WTC11 (cell line): Measurements from ENCODE around the gene ADGRL3. TPM values are rescaled to one million over a fixed set of nuclear protein-coding genes. Genes with fewer than 3 reads are reported as not detected.

Experiments used
- ATAC-seq: fragments of 200-7000 bp; cut with Tn5 transposase; 2 replicates; pipeline ENCODE4 v1.10.0; 2021; ENCODE audit warnings: mild to moderate bottlenecking, moderate library complexity
- CTCF ChIA-PET: fragments of 300-600 bp; sonication (Branson Sonifier 250); formaldehyde crosslinking; loops from one replicate; lab custom pipeline; 2021; ENCODE audit warnings: antibody characterized with exemption; lab: Charles Lee
- POLR2A ChIA-PET: fragments of 350-600 bp; sonication (Branson Sonifier 250); formaldehyde crosslinking; loops from one replicate; lab custom pipeline; 2021; ENCODE audit warnings: antibody characterized with exemption; lab: Charles Lee
- DNase-seq: peaks from one replicate; pipeline ENCODE4 v3.0.0; 2021; ENCODE audit warnings: low spot score
- H3K27ac Mint-ChIP-seq: 2 replicates; pipeline ENCODE4 v1.8.0; 2021; ENCODE audit warnings: mixed read lengths
- H3K27me3 Mint-ChIP-seq: 2 replicates; pipeline ENCODE4 v1.8.0; 2021; ENCODE audit warnings: low read depth, mild to moderate bottlenecking, moderate library complexity, mixed read lengths
- H3K36me3 Mint-ChIP-seq: 2 replicates; pipeline ENCODE4 v1.8.0; 2021; ENCODE audit warnings: mixed read lengths
- H3K4me1 Mint-ChIP-seq: 2 replicates; pipeline ENCODE4 v1.8.0; 2022; ENCODE audit warnings: mixed read lengths
- H3K4me3 Mint-ChIP-seq: 2 replicates; pipeline ENCODE4 v1.8.0; 2021; ENCODE audit warnings: mild to moderate bottlenecking, moderate library complexity, mixed read lengths
- H3K9me3 Mint-ChIP-seq: 2 replicates; pipeline ENCODE4 v1.8.0; 2021; ENCODE audit warnings: mixed read lengths
- CREB1 ChIP-seq: sonication (generic); formaldehyde crosslinking; IDR thresholded peaks from 2 replicates; pipeline ENCODE4 v1.8.0; 2023; ENCODE audit warnings: mild to moderate bottlenecking, missing genetic modification reagents
- HMGA2 ChIP-seq: fragments of 250-450 bp; sonication (Bioruptor Pico); IDR thresholded peaks from 2 replicates; pipeline ENCODE4 v1.4.0; 2021; ENCODE audit warnings: mild to moderate bottlenecking, moderate library complexity
- MXD4 ChIP-seq: fragments of 250-450 bp; sonication (Bioruptor Pico); IDR thresholded peaks from 2 replicates; pipeline ENCODE4 v1.8.0; 2021; ENCODE audit warnings: mild to moderate bottlenecking, moderate library complexity, borderline replicate concordance
- NR1H2 ChIP-seq: sonication (generic); formaldehyde crosslinking; IDR thresholded peaks from 2 replicates; pipeline ENCODE4 v1.9.0; 2021; ENCODE audit warnings: mild to moderate bottlenecking, moderate library complexity, missing genetic modification reagents
- NR2C2 ChIP-seq: sonication (generic); formaldehyde crosslinking; IDR thresholded peaks from 2 replicates; pipeline ENCODE4 v1.8.0; 2022; ENCODE audit warnings: mild to moderate bottlenecking, missing genetic modification reagents
- OVOL2 ChIP-seq: fragments of 250-450 bp; sonication (Bioruptor Pico); IDR thresholded peaks from 2 replicates; pipeline ENCODE4 v1.9.0; 2021; ENCODE audit warnings: mild to moderate bottlenecking, borderline replicate concordance
- SOX15 ChIP-seq: fragments of 250-450 bp; sonication (Bioruptor Pico); IDR thresholded peaks from 2 replicates; pipeline ENCODE4 v1.9.0; 2021; ENCODE audit warnings: mild to moderate bottlenecking
- TP53 ChIP-seq: sonication (generic); formaldehyde crosslinking; IDR thresholded peaks from 2 replicates; pipeline ENCODE4 v1.8.1; 2023; ENCODE audit warnings: mild to moderate bottlenecking, missing genetic modification reagents
- ZNF121 ChIP-seq: sonication (generic); formaldehyde crosslinking; IDR thresholded peaks from 2 replicates; pipeline ENCODE4 v1.8.0; 2023; ENCODE audit warnings: missing genetic modification reagents
- ZNF219 ChIP-seq: sonication (generic); formaldehyde crosslinking; IDR thresholded peaks from 2 replicates; pipeline ENCODE4 v1.8.0; 2023; ENCODE audit warnings: missing genetic modification reagents, mild to moderate bottlenecking, borderline replicate concordance
- ZNF263 ChIP-seq: sonication (generic); formaldehyde crosslinking; IDR thresholded peaks from 2 replicates; pipeline ENCODE4 v1.8.1; 2022; ENCODE audit warnings: low read depth, mild to moderate bottlenecking, moderate library complexity, missing genetic modification reagents
- ZNF416 ChIP-seq: fragments of 250-450 bp; sonication (Bioruptor Pico); IDR thresholded peaks from 2 replicates; pipeline ENCODE4 v1.9.0; 2021; ENCODE audit warnings: mild to moderate bottlenecking, inconsistent platforms
- ZNF423 ChIP-seq: fragments of 250-450 bp; sonication (Bioruptor Pico); IDR thresholded peaks from 2 replicates; pipeline ENCODE4 v2.1.2; 2022; ENCODE audit warnings: mild to moderate bottlenecking, moderate library complexity
- ZNF671 ChIP-seq: fragments of 250-450 bp; sonication (Bioruptor Pico); IDR thresholded peaks from 2 replicates; pipeline ENCODE4 v1.8.0; 2021; ENCODE audit warnings: mild to moderate bottlenecking
- total RNA-seq: library from RNA; stranded (reverse); gene quantifications from 3 replicates; pipeline ENCODE4 v1.2.3, GENCODE V29; 2021
- TF ChIP-seq, protein P1 (sequence below): sonication (generic); formaldehyde crosslinking; IDR thresholded peaks from 2 replicates; pipeline ENCODE4 v1.8.1; 2022; ENCODE audit warnings: mild to moderate bottlenecking, moderate library complexity, missing genetic modification reagents
- TF ChIP-seq, protein P2 (sequence below): sonication (generic); formaldehyde crosslinking; IDR thresholded peaks from 2 replicates; pipeline ENCODE4 v1.8.0; 2023; ENCODE audit warnings: missing genetic modification reagents, mild to moderate bottlenecking, borderline replicate concordance
- TF ChIP-seq, protein P3 (sequence below): sonication (generic); formaldehyde crosslinking; IDR thresholded peaks from 2 replicates; pipeline ENCODE4 v1.8.1; 2022; ENCODE audit warnings: low read depth, missing genetic modification reagents, borderline replicate concordance
- TF ChIP-seq, protein P4 (sequence below): fragments of 200-600 bp; IDR thresholded peaks from 2 replicates; pipeline ENCODE4 v1.8.0; 2022; ENCODE audit warnings: antibody characterized with exemption

Gene ADGRL3
- total RNA-seq, 1 experiment from 2014 or later = 8.7 TPM

DNA sequence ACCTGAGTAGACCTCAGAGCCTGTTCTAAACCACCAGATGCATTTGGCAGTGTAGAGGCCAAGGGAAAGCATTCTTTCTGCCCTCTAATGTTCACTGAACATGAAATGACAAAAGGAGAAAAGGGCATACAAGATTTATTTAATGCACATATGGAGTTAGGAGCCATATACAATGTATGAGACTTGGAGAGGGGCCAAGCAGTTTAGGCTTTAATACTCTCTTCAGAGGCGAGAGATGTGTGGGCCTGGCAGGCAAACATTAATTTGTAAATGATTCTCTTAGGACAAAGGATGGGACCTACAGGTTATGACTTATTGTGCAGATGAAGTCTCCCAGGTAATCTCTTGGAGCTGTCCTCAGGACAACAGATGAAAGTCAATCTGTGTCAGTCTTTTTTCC, 631.9 kb downstream of the ADGRL3 start:
- peaks cover 8% of the 10 kb centered on the region; the same call in 1 of the 2 replicates for H3K9me3 Mint-ChIP-seq
- no peaks in the 10 kb centered on the region for H3K27me3 Mint-ChIP-seq
- H3K4me1 Mint-ChIP-seq = peaks cover 77% of the 10 kb centered on the region
- no peak overlapping the region; the same call in 1 of the 2 replicates for H3K27ac Mint-ChIP-seq
- ChIA-PET CTCF (no interaction called here), POLR2A (interaction anchor here (0.7 kb wide), 1 partner anchor 525 kb away, joined by 4 read pairs; no protein-coding TSS in a partner anchor)
- H3K36me3 Mint-ChIP-seq = no peaks in the 10 kb centered on the region
- ATAC-seq = no peak
- DNase-seq = no peak
- no peak overlapping the region for H3K4me3 Mint-ChIP-seq
- TF ChIP-seq, protein P1, sequence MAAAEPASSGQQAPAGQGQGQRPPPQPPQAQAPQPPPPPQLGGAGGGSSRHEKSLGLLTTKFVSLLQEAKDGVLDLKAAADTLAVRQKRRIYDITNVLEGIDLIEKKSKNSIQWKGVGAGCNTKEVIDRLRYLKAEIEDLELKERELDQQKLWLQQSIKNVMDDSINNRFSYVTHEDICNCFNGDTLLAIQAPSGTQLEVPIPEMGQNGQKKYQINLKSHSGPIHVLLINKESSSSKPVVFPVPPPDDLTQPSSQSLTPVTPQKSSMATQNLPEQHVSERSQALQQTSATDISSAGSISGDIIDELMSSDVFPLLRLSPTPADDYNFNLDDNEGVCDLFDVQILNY (CRISPR knock-in tag) = no peak
- TF ChIP-seq CREB1 (no peak), OVOL2 (CRISPR knock-in tag) (no peak), SOX15 (no peak), NR1H2 (no peak), MXD4 (CRISPR knock-in tag) (no peak), ZNF263 (CRISPR knock-in tag) (no peak)

DNA sequence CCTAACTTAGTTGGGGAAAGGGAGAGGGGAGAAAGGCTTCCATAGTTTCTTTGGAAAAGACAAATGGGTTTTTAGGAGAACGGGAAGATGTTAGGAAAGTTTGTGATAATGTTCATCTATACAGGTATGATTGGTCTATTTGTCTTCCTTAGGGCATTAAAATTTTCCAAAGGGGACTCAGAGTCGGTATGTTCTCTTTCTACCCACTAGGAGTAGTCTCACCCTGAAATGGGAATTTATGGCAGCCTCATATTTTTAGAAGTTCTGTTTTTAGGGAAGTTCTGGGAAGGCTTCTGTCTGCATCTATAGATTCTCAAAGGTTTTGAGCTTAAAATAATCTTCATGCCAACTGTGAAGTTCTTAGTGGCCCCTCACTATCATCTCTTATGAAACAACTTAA, 637.3 kb downstream of the ADGRL3 start:
- Mint-ChIP-seq H3K4me1 (peaks cover 79% of the 10 kb centered on the region), H3K36me3 (no peaks in the 10 kb centered on the region)
- CTCF ChIA-PET = no interaction called here

DNA sequence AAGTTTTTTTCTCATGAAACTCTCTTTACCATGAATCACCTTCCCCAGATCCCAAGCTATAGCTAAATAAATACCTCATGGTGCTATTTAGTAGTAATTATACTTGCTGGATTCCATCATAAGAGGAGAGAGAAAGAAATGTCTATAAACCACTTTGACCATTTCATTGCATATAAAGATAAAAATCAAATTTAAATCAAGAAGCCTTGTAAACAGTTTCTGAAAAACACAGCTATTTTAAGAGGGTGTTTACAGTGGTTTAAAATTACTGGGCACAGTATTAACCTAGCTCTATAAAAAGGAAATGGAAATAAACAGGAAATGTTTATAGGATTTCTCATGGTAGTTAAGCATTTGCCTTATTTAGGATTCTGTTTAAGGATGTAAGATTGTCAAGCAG, 637.9 kb downstream of the ADGRL3 start:
- no peak overlapping the region; the same call in 1 of the 2 replicates for H3K4me3 Mint-ChIP-seq
- peaks cover 80% of the 10 kb centered on the region for H3K4me1 Mint-ChIP-seq
- POLR2A ChIA-PET = no interaction called here
- CTCF ChIA-PET = no interaction called here
- no peak for TF ChIP-seq ZNF416 (CRISPR knock-in tag)
- TF ChIP-seq TP53 = no peak
- TF ChIP-seq ZNF121 (CRISPR knock-in tag) = no peak
- TF ChIP-seq ZNF219 (CRISPR knock-in tag) = no peak
- no peak for TF ChIP-seq NR2C2 (CRISPR knock-in tag)
- TF ChIP-seq, protein P2, sequence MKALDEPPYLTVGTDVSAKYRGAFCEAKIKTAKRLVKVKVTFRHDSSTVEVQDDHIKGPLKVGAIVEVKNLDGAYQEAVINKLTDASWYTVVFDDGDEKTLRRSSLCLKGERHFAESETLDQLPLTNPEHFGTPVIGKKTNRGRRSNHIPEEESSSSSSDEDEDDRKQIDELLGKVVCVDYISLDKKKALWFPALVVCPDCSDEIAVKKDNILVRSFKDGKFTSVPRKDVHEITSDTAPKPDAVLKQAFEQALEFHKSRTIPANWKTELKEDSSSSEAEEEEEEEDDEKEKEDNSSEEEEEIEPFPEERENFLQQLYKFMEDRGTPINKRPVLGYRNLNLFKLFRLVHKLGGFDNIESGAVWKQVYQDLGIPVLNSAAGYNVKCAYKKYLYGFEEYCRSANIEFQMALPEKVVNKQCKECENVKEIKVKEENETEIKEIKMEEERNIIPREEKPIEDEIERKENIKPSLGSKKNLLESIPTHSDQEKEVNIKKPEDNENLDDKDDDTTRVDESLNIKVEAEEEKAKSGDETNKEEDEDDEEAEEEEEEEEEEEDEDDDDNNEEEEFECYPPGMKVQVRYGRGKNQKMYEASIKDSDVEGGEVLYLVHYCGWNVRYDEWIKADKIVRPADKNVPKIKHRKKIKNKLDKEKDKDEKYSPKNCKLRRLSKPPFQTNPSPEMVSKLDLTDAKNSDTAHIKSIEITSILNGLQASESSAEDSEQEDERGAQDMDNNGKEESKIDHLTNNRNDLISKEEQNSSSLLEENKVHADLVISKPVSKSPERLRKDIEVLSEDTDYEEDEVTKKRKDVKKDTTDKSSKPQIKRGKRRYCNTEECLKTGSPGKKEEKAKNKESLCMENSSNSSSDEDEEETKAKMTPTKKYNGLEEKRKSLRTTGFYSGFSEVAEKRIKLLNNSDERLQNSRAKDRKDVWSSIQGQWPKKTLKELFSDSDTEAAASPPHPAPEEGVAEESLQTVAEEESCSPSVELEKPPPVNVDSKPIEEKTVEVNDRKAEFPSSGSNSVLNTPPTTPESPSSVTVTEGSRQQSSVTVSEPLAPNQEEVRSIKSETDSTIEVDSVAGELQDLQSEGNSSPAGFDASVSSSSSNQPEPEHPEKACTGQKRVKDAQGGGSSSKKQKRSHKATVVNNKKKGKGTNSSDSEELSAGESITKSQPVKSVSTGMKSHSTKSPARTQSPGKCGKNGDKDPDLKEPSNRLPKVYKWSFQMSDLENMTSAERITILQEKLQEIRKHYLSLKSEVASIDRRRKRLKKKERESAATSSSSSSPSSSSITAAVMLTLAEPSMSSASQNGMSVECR (CRISPR knock-in tag) = no peak
- no peak for TF ChIP-seq HMGA2 (CRISPR knock-in tag)
- TF ChIP-seq, protein P3, sequence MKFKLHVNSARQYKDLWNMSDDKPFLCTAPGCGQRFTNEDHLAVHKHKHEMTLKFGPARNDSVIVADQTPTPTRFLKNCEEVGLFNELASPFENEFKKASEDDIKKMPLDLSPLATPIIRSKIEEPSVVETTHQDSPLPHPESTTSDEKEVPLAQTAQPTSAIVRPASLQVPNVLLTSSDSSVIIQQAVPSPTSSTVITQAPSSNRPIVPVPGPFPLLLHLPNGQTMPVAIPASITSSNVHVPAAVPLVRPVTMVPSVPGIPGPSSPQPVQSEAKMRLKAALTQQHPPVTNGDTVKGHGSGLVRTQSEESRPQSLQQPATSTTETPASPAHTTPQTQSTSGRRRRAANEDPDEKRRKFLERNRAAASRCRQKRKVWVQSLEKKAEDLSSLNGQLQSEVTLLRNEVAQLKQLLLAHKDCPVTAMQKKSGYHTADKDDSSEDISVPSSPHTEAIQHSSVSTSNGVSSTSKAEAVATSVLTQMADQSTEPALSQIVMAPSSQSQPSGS (CRISPR knock-in tag) = no peak
- no peak for TF ChIP-seq ZNF423 (CRISPR knock-in tag)
- no peaks in the 10 kb centered on the region for H3K27me3 Mint-ChIP-seq
- H3K9me3 Mint-ChIP-seq = 0 out of 2 replicates have a peak, but pooled peaks cover 4% of the 10 kb centered on the region
- DNase-seq (no peak), ATAC-seq (no peak)
- no peaks in the 10 kb centered on the region for H3K36me3 Mint-ChIP-seq
- peak overlapping the region; percentile 80; the same call in 1 of the 2 replicates for H3K27ac Mint-ChIP-seq

More for the DNA sequence above, 637.3 kb downstream of the ADGRL3 start:
- H3K27me3 Mint-ChIP-seq = no peaks in the 10 kb centered on the region
- POLR2A ChIA-PET = no interaction called here
- H3K9me3 Mint-ChIP-seq = 0 out of 2 replicates have a peak, but pooled peaks cover 4% of the 10 kb centered on the region
- TF ChIP-seq ZNF671 = no peak
- TF ChIP-seq, protein P4, sequence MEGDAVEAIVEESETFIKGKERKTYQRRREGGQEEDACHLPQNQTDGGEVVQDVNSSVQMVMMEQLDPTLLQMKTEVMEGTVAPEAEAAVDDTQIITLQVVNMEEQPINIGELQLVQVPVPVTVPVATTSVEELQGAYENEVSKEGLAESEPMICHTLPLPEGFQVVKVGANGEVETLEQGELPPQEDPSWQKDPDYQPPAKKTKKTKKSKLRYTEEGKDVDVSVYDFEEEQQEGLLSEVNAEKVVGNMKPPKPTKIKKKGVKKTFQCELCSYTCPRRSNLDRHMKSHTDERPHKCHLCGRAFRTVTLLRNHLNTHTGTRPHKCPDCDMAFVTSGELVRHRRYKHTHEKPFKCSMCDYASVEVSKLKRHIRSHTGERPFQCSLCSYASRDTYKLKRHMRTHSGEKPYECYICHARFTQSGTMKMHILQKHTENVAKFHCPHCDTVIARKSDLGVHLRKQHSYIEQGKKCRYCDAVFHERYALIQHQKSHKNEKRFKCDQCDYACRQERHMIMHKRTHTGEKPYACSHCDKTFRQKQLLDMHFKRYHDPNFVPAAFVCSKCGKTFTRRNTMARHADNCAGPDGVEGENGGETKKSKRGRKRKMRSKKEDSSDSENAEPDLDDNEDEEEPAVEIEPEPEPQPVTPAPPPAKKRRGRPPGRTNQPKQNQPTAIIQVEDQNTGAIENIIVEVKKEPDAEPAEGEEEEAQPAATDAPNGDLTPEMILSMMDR = 0 out of 2 replicates have a peak, but pooled peaks have one; percentile 18
- TF ChIP-seq ZNF121 (CRISPR knock-in tag) = no peak
- peak; percentile 75 for ATAC-seq
- no peak for DNase-seq
- peak overlapping the region; percentile 9; the same call in 1 of the 2 replicates for H3K4me3 Mint-ChIP-seq
- H3K27ac Mint-ChIP-seq = peak overlapping the region; percentile 80
